ENCODE data around the gene DNAJC7.

Gene DNAJC7

GRCh38 chr17:41956522-41956921, 60.7 kb downstream of the DNAJC7 start:
- TF ChIP-seq CTCF (IDR thresholded peaks at IDR 0.05; ENCODE audit: borderline replicate concordance, insufficient read depth, low read depth, low read length): no peak
- no peak overlapping the region for H3K4me3 ChIP-seq (ENCODE audit: low read depth, low read length)

- no peak overlapping the region for H3K4me3 ChIP-seq (ENCODE audit: low read depth, low read length)
- no peak for TF ChIP-seq CTCF (IDR thresholded peaks at IDR 0.05; ENCODE audit: borderline replicate concordance, insufficient read depth, low read depth, low read length)
These were observed 68.3 kb downstream of the DNAJC7 start for GRCh38 chr17:41948762-41949460.

GRCh38 chr17:41944943-41945342, 72.3 kb downstream of the DNAJC7 start:
- no peak for TF ChIP-seq CTCF (IDR thresholded peaks at IDR 0.05; ENCODE audit: borderline replicate concordance, insufficient read depth, low read depth, low read length)
- H3K4me3 ChIP-seq (ENCODE audit: low read depth, low read length): no peak overlapping the region

- no peak overlapping the region for H3K4me3 ChIP-seq (ENCODE audit: low read depth, low read length)
- no peak for TF ChIP-seq CTCF (IDR thresholded peaks at IDR 0.05; ENCODE audit: borderline replicate concordance, insufficient read depth, low read depth, low read length)
These were observed 73.7 kb downstream of the DNAJC7 start for GRCh38 chr17:41943492-41943891.

GRCh38 chr17:41942626-41943373, 74.4 kb downstream of the DNAJC7 start:
- H3K4me3 ChIP-seq (ENCODE audit: low read depth, low read length): no peak overlapping the region
- TF ChIP-seq CTCF (IDR thresholded peaks at IDR 0.05; ENCODE audit: borderline replicate concordance, insufficient read depth, low read depth, low read length): no peak

GRCh38 chr17:41941168-41941567, 76.1 kb downstream of the DNAJC7 start:
- no peak for TF ChIP-seq CTCF (IDR thresholded peaks at IDR 0.05; ENCODE audit: borderline replicate concordance, insufficient read depth, low read depth, low read length)
- H3K4me3 ChIP-seq (ENCODE audit: low read depth, low read length): no peak overlapping the region

GRCh38 chr17:41939693-41940090, 77.5 kb downstream of the DNAJC7 start:
- no peak overlapping the region for H3K4me3 ChIP-seq (ENCODE audit: low read depth, low read length)
- TF ChIP-seq CTCF (IDR thresholded peaks at IDR 0.05; ENCODE audit: borderline replicate concordance, insufficient read depth, low read depth, low read length): no peak
